Iris pigment epithelial cell (primary cell): Measurements from ENCODE around the gene KLF13.

Experiments
- DNase-seq: peaks from one replicate; pipeline ENCODE4 v3.0.0-alpha.2; 2011; ENCODE audit warnings: low read depth

Gene KLF13

GRCh38 chr15:31381801-31382712, 55.4 kb downstream of the KLF13 start:
- no peak for DNase-seq

DNA sequence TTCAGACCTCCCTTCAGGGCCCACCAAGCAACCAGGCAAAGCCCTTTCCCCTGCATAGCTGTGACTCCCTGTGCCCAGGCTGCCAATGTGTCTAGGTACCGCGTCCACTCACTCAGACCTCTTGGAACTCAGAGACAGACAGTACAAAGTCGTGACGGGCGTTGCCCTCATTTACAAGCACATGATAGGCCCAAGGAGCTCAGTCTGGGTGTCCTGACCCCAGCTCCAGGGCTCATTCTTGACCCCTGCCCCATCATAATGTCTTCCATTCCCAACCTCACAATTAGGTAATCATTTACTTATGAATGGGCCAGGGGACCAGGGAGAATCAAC, 56.0 kb downstream of the KLF13 start:
- no peak for DNase-seq

- no peak for DNase-seq
These were observed 56.5 kb downstream of the KLF13 start for GRCh38 chr15:31383139-31383538.

GRCh38 chr15:31384568-31384967, 57.9 kb downstream of the KLF13 start:
- no peak for DNase-seq

- DNase-seq: no peak
These were observed 59.1 kb downstream of the KLF13 start for GRCh38 chr15:31385736-31386135.

DNA sequence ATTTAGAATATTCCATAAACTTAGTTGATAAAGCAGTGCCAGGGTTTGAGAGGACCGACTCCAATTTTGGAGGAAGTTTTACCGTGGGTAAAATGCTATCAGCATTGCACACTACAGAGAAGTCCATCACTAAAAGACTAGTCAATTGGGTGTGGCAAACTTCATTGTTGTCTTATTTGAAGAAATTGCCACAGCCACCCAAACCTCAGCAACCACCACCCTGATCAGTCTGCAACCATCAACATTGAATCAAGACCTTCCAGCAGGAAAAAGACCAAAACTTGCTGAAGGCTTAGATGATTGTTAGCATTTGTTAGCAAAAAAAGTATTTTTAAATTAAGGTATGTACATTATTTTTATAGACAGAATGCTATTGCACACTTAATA, 60.5 kb downstream of the KLF13 start:
- DNase-seq: no peak

- DNase-seq: no peak
These were observed 61.0 kb downstream of the KLF13 start for GRCh38 chr15:31387479-31388118.

DNA sequence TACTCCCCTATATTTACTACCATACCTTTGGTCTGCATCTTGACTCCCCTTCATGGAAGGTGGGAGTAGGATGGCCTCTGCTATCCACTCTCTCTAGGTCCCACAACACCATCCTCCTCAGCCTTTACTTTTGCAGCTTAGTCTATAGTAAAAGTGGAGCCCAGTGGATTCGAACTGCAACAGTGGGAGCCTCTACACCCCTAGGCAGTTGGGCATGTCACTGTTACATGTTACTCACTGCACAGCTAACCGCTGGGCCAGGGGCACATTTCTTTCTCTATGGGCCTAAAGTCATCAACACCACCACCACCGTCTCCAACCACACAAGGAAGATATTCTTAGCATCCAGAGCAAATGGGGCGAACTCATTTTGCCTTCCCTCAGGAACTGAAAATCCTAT, 62.9 kb downstream of the KLF13 start:
- no peak for DNase-seq

- no peak for DNase-seq
These were observed 63.4 kb downstream of the KLF13 start for GRCh38 chr15:31390029-31390428.

DNA sequence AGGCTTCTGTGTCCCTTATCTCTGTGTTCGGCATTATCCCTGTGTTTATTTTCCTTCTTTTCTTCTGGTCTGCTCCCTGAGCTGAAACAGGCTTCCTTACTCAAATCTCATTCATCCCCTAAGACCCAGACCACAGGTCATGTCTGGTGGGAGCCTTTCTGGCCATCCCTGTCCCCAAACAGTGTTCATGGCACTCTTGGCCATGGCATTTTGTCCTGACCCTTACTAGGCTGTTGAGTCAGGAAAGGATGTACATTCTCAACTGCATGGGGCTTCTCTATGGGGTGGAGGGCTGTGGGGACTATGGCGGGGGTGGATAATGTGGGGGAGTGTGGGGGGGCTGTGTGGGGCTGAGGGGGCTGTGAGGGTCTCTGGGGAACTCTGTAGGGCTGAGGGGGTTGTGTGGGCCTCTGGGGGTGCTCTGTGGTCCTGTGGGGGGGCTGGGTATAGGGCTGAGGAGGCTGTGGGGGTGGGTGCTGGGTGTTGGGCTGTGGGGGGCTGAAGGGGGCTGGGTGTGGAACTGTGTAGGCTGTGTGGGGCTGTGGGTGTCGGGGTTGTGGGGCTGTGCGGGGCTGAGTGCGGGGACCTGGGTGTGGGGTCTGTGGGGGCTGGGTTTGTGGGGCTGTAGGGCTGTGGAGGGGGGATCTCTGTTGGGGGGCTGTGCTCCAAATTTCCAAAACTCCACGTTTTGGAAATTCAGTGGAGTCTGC, 64.3 kb downstream of the KLF13 start:
- no peak for DNase-seq

DNA sequence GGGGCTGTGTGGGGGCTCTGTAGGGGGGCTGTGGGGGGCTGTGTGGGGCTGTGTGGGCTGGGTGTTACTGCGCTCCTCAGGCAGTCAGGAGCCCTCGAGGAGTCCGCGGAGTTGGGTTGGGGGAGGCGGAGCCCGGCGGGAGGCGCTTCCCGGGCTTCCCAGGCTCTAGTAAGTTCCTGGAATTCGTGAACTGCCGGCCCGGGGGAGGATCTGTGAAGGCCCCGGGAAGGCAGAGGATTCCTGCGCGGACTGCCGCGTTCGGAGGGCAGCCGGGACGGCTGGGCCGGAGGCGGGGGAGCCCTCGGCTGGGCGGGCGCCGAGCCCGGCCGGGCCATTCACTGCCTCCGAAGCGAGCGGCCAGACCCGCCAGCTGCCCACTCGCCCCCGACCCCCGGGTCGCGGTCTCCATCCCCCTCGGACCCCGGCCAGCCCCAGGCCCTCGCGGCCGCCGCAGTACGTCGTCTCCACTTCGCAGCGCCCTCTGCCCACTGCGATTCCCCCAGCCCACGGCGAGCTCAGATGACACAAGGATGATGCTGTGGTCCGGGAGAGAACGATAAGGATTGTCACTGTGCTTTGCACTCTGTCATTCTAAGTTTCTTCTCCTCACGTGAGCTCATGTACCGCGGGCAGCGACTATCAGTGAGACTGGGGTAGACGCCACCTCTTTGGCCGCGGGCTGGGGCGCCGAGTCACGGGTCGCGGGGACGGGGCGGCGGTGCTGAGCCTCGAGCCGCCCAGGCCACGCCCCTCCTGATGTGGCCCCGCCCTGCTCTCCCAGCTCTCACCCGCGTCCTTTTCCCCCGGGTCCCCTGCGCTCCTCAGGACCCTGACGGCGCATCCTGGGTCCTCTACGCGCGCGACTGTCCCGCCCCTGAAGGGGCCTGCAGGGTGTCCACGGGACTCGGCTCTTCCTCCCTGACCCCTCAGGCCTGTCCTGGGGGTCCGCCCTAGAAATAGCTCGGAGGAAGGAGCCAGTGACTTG, 65.3 kb downstream of the KLF13 start:
- DNase-seq: peak; percentile 46

DNA sequence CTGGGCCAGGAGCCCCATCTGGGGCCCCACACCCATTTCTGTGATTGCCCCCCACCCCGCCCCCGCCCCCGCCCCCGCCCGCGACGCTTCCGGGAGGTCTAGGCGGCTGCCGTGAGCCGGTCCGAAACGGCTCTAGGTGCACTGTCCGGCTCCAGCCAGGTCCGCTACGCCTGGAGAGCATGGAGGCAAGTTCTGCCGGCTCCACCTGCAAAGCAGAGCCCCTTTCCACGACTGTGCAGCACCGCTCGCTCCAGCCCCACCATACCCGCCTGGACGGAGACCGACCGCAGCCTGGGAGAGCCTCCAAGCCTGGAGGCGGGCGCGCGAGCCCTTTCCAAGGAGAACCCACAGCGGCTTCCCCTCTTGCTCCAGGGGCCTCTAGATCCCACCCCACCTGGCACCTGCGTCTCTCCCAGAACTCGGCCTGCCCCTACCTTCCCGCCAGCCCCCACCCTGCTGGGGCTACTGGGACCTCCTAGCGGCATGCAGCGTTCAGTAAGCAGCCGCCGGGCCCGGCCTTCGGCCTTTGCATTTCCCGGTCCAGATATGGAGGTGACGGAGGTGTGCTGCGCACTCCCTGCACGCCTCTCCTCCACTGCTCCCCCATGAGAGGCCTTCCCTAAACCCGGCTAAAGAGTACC, 66.2 kb downstream of the KLF13 start:
- peak; percentile 17 for DNase-seq

DNA sequence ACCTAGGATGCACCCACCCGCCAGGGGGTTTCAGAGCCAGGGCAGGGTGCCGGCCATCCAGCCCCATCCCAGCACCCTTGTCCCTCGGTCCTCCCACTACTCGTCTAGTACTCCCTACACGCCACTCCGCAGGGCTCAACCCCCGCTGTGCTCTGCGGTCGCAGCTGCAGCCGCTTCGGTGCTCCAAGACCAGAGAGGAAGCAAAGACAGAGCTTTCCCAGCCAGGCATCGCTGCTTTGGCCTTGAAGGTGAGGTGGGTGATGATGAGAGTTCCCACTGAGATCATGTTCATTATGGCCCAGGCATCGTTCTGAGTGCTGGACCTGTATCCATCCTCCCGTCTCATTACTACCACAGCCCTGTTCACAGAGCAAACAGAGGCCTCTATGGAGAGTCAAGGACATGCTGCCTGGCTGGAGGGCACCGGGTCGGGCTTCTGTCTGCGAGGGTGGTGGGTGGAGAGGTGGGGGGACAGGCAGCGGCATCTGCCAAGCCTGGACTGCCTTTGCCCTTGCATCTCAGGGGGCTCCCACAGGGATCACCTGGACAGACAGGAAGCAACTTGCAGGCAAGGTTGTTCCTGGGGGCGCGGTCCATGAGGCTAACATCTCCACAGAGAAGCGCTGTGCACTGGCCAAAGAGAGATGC, 66.9 kb downstream of the KLF13 start:
- no peak for DNase-seq

GRCh38 chr15:31396881-31397560, 70.4 kb downstream of the KLF13 start:
- DNase-seq: peak; percentile 58

DNA sequence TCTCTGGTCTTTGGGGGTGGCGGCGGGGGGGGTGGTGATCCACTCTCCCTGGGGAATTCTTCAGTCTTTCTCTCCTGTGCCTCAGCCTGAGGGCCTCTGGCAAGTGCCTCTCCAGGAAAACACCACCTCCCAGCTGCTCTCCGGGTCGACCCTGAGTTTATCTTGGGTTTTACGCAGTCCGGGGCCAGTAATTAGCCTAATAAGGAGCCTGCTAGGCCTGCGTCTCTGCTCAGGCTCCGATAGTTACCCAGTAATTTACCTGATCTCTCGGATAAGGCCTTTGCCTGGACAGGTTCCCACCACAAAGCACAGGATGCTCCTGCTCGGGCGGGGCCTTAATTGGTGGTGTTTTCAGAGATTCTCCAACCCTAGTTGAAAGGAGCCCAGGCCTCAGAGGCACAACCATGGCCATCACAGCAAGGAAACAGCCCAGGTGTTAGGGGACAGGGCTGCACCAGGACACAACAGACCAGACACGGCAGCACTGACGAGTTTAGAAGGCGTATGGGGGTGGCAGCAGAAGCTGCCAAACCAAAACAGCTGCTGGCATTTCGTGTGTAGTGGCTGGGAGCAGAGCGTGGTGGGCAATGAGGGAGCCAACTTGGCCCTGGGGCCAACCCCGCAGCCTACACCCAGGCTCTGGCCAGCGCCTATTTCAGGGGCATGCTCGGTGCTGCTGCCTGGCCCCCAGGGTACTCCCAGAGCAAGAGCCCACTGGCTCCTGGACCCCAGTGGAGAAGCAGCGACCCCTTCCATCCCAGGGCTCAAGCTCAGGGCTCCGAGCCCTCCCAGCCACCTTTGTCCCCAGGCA, 71.4 kb downstream of the KLF13 start:
- no peak for DNase-seq

- DNase-seq: no peak
These were observed 72.2 kb downstream of the KLF13 start for GRCh38 chr15:31398677-31399301.

GRCh38 chr15:31399544-31400171, 73.0 kb downstream of the KLF13 start:
- DNase-seq: peak; percentile 55

- no peak for DNase-seq
These were observed 73.7 kb downstream of the KLF13 start for GRCh38 chr15:31400222-31400927.
